CD4-positive, alpha-beta T cell treated with Interleukin-10 for 1 hour (primary cell): Measurements from ENCODE around the gene FOXL1.

ENCODE experiments used
- DNase-seq: peaks from one replicate; pipeline ENCODE4 v3.0.0-alpha.2; 2020

Gene FOXL1

GRCh38 chr16:86578061-86578599 is at the start of gene FOXL1:
TSS of gene FOXL1 (plus strand) at chr16:86578549. CDS start at chr16:86578724, 175 bp downstream.
- no peak for DNase-seq

- no peak for DNase-seq
Measured at GRCh38 chr16:86529160-86529559, 49.2 kb upstream of the FOXL1 start.

GRCh38 chr16:86530251-86531190 is 47.8 kb upstream of the FOXL1 start:
- no peak for DNase-seq

GRCh38 chr16:86531191-86531545 is 47.2 kb upstream of the FOXL1 start:
- DNase-seq = no peak

- DNase-seq = no peak
Measured at GRCh38 chr16:86531641-86532525, 46.5 kb upstream of the FOXL1 start.

- DNase-seq = no peak
Measured at GRCh38 chr16:86532526-86532815, 45.9 kb upstream of the FOXL1 start.

GRCh38 chr16:86533076-86533475 is 45.3 kb upstream of the FOXL1 start:
- no peak for DNase-seq

GRCh38 chr16:86533767-86534351 is 44.5 kb upstream of the FOXL1 start:
- DNase-seq = no peak

GRCh38 chr16:86534779-86535615 is 43.4 kb upstream of the FOXL1 start:
- no peak for DNase-seq

- no peak for DNase-seq
Measured at GRCh38 chr16:86536621-86537020, 41.7 kb upstream of the FOXL1 start.

GRCh38 chr16:86537486-86537885 is 40.9 kb upstream of the FOXL1 start:
- no peak for DNase-seq

- no peak for DNase-seq
Measured at GRCh38 chr16:86538196-86538780, 40.1 kb upstream of the FOXL1 start.

- no peak for DNase-seq
Measured at GRCh38 chr16:86540894-86541293, 37.5 kb upstream of the FOXL1 start.

- DNase-seq = no peak
Measured at GRCh38 chr16:86541560-86541959, 36.8 kb upstream of the FOXL1 start.

GRCh38 chr16:86542756-86543750 is 35.3 kb upstream of the FOXL1 start:
- no peak for DNase-seq

GRCh38 chr16:86545481-86545880 is 32.9 kb upstream of the FOXL1 start:
- DNase-seq = no peak

GRCh38 chr16:86545954-86546637 is 32.3 kb upstream of the FOXL1 start:
- DNase-seq = no peak

GRCh38 chr16:86546638-86547013 is 31.7 kb upstream of the FOXL1 start:
- DNase-seq = no peak

GRCh38 chr16:86547286-86547685 is 31.1 kb upstream of the FOXL1 start:
- DNase-seq = no peak
